Lung (tissue), 12 donors: ENCODE results near the gene ILK. TPM values are rescaled to one million over a fixed set of nuclear protein-coding genes. Genes with fewer than 3 reads are reported as not detected.

ENCODE experiments used
- ATAC-seq: fragments of 200-7000 bp; cut with Tn5 transposase; one replicate; pipeline ENCODE4 v1.9.1; 2020; ENCODE audit warnings: moderate number of reproducible peaks; ENCODE audit not compliant: insufficient read depth, low FRiP score
- DNase-seq, 3 donors: peaks; one replicate each; pipeline ENCODE4 v3.0.0-alpha.2; 2013 to 2017
- H3K27ac ChIP-seq, 2 donors: one replicate each; pipeline ENCODE4 v1.5.1; 2013; ENCODE audit warnings: mild to moderate bottlenecking in 2 of 2, moderate library complexity in 2 of 2, control low read depth in 1 of 2, inconsistent platforms in 1 of 2, low read depth in 1 of 2, low read length in 1 of 2
- H3K27me3 ChIP-seq, 3 donors: one replicate each; pipeline ENCODE4 v1.5.1; 2013; ENCODE audit warnings: low read length in 2 of 3; ENCODE audit not compliant: control insufficient read depth in 3 of 3, insufficient read depth in 3 of 3
- H3K36me3 ChIP-seq, 4 donors: one replicate each; pipeline ENCODE4 v1.5.1; 2013; ENCODE audit warnings: low read length in 4 of 4, mild to moderate bottlenecking in 1 of 4, moderate library complexity in 1 of 4; ENCODE audit not compliant: control insufficient read depth in 4 of 4, insufficient read depth in 4 of 4
- H3K4me1 ChIP-seq, 5 donors: one replicate each; pipeline ENCODE4 v1.5.1; 2013; ENCODE audit warnings: low read length in 5 of 5, mild to moderate bottlenecking in 2 of 5, moderate library complexity in 1 of 5; ENCODE audit not compliant: control insufficient read depth in 5 of 5, insufficient read depth in 5 of 5
- H3K4me3 ChIP-seq: one replicate; pipeline ENCODE4 v1.5.1; 2013; ENCODE audit warnings: mild to moderate bottlenecking, control low read depth, moderate library complexity
- H3K9ac ChIP-seq, 2 donors: one replicate each; pipeline ENCODE4 v1.5.1; 2013; ENCODE audit warnings: low read length in 2 of 2, control low read depth in 1 of 2; ENCODE audit not compliant: insufficient read depth in 1 of 2
- H3K9me3 ChIP-seq, 4 donors: one replicate each; pipeline ENCODE4 v1.5.1; 2013; ENCODE audit warnings: low read length in 3 of 4, mild to moderate bottlenecking in 1 of 4, moderate library complexity in 1 of 4; ENCODE audit not compliant: control insufficient read depth in 4 of 4, insufficient read depth in 3 of 4
- WGBS, 2 donors: extraction: QIAGEN DNeasy Blood & Tissue Kit; methylation state at CpG; one replicate each; pipeline ENCODE4 v1.1.7; 2013; 5-methylcytosine and 5-hydroxymethylcytosine counted together
- polyA plus RNA-seq, 2 donors: library from polyadenylated mRNA; stranded (reverse); fragments of 200-250 nt; gene quantifications; one replicate each; pipeline ENCODE4 v1.2.1, GENCODE V29; 2013
- total RNA-seq, 2 donors: library from RNA; depleted of rRNA in 1 of 2; stranded (reverse); fragments of >200 nt in 1 of 2; gene quantifications; one replicate each; pipeline ENCODE4 v1.2.1, GENCODE V29; 2014 to 2021
- TF ChIP-seq, protein P1 (sequence below): IDR thresholded peaks from 2 replicates; pipeline ENCODE4 v1.5.1; 2012; ENCODE audit warnings: mild to moderate bottlenecking; ENCODE audit errors: control extremely low read depth, extremely low read depth
- donor health status: control.
- donor health status: control.
- donor health status: Bipolar disorder and iron deficiency.
- donor health status: healthy.
- donor health status: DM: yes; HTN: yes; CAD: no.

ILK gene
- total and polyA plus RNA-seq, 4 donors: 91.1 to 147 (median 136) TPM

DNA sequence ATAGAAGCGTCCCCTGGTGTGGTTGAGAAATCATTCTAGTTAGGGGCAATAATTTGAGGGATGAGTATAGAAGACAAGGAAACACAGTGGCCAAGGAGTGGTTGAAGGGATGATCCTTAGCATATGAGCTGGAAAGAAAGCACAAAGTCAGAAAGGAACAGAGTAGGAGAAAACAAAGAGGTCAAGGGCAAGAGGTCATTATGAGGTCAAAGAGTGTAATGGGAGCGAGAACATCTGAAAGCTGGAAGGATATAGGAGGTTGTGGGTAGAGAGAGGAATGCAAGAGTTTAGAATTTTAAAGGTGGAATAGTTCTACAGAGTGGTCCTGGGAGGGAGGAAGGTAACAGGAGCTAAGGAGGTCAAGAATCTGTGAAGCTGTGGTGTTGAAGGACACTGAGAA is 50.1 kb downstream of the ILK start:
- ATAC-seq: no peak
- peaks cover 0 to 28% (median 5%) of the 10 kb centered on the region in 5 donors for H3K4me1 ChIP-seq
- H3K9ac ChIP-seq: no peak overlapping the region
- no peaks in the 10 kb centered on the region for H3K27me3 ChIP-seq
- peaks cover 0 to 5% (median 0%) of the 10 kb centered on the region in 4 donors for H3K36me3 ChIP-seq
- TF ChIP-seq, protein P1, sequence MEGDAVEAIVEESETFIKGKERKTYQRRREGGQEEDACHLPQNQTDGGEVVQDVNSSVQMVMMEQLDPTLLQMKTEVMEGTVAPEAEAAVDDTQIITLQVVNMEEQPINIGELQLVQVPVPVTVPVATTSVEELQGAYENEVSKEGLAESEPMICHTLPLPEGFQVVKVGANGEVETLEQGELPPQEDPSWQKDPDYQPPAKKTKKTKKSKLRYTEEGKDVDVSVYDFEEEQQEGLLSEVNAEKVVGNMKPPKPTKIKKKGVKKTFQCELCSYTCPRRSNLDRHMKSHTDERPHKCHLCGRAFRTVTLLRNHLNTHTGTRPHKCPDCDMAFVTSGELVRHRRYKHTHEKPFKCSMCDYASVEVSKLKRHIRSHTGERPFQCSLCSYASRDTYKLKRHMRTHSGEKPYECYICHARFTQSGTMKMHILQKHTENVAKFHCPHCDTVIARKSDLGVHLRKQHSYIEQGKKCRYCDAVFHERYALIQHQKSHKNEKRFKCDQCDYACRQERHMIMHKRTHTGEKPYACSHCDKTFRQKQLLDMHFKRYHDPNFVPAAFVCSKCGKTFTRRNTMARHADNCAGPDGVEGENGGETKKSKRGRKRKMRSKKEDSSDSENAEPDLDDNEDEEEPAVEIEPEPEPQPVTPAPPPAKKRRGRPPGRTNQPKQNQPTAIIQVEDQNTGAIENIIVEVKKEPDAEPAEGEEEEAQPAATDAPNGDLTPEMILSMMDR: no peak
- H3K9me3 ChIP-seq: no peaks in the 10 kb centered on the region
- H3K27ac ChIP-seq: no peak overlapping the region
- DNase-seq: no peak
- no peak overlapping the region for H3K4me3 ChIP-seq
- 90 to 92% methylated on average over 2 of the region's 2 CpGs for WGBS, 2 donors

DNA sequence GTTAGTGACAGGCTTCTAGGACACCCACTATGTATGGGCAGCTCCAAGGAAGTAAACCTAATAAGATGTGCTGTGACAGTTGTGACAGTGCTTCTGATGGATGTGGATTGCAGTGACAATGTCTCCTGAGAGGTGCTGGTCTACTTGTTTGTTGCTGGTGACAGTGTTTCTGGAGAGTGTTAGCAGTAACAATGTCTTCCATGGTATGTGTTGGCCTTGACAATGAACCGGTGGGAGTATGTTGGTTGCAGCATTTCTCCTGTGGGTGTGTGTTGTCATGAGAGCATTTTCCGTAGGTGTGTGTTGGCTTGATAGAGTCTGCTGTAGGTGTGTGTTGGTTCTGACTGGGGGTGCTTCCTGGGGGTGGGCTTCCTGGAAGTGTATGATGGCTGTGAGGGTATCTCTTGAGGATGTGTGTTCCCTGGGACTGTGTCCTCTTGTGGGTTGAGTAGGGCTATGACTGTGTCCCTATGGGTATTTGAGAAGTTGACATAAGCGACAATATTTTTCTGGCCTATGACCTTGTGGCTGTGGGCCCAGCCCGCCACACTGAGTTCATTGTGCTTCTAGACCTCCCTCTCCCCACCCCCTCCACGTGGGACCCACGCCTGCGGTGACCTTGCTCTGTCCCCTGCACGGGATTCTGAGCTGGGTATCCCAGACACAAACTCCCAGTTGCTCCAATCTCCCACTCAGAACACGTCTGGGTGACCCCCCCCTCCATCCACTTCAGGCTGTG is 50.9 kb downstream of the ILK start:
- WGBS, 2 donors: 52 to 58% methylated on average over 9 of the region's 9 CpGs
- Histone ChIP-seq H3K27me3 (no peaks in the 10 kb centered on the region), H3K4me1 (peaks cover 0 to 28% (median 5%) of the 10 kb centered on the region in 5 donors), H3K36me3 (peaks cover 0 to 5% (median 0%) of the 10 kb centered on the region in 4 donors), H3K4me3 (no peak overlapping the region), H3K9ac (peak overlapping the region in 1 of 2 donors; percentile 74), H3K9me3 (no peaks in the 10 kb centered on the region), H3K27ac (peak overlapping the region in 1 of 2 donors; percentile 67)
- DNase-seq: peak; percentile 49 to 58 (median 54)
- no peak for ATAC-seq
- TF ChIP-seq, protein P1: no peak

DNA sequence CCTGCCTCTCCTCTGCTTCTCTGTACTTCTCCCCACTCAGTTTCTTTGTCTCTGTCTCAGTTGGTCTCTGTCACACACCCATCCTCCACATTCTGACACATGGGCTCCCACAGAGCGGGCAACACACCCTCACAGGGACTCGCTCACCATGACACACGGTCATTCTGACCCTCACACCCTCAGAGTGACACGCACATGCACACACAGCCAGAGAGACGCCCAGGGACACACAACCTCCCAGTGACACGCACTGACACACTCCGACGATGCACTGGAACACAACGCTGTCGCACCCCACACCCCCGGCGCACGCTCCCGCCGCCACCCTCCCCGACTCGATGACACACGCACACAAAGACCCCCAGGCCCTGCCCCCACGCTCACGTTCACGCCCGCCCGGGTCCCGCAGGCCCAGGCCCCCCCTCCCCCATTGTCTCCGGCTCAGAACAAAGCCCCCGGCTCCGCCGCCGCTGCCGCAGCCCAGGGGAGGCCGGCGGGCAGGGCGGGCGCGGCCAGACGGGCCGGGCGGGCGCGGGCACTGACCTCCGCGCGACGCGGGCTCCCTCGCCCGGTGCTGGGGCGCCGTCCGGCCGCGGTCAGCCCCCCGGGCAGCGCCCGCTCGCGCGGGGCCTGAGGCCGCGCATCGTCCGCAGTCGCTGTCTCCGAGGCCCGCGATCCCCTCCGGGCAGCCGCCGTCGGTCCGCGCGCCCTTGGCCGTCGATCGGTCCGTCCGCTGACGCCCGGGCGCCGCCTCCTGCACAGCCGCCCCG is 51.6 kb downstream of the ILK start:
- ATAC-seq (no peak), DNase-seq (peak; percentile 59 to 66 (median 64))
- TF ChIP-seq, protein P1: no peak
- Histone ChIP-seq H3K4me3 (peak overlapping the region; percentile 35), H3K36me3 (peaks cover 0 to 5% (median 0%) of the 10 kb centered on the region in 4 donors), H3K4me1 (peaks cover 0 to 28% (median 5%) of the 10 kb centered on the region in 5 donors), H3K27ac (peak overlapping the region; percentile 55 to 67), H3K9ac (peak overlapping the region; percentile 21 to 74), H3K9me3 (no peaks in the 10 kb centered on the region), H3K27me3 (no peaks in the 10 kb centered on the region)
- 3 to 8% methylated on average over 41 to 84 of the region's 84 CpGs for WGBS, 2 donors
